K562 (cell line): ENCODE results near the gene OR8A1. TPM values are rescaled to one million over a fixed set of nuclear protein-coding genes. Genes with fewer than 3 reads are reported as not detected.
A peak's percentile ranks its signal among the peaks of the same experiment; 100 is the strongest.

Source experiments
- GABPA ChIP-seq: fragments of 200-800 bp; sonication (Bioruptor generic); conservative IDR thresholded peaks from 2 replicates; pipeline ENCODE4 v1.6.1; 2016; ENCODE audit warnings: low read depth, missing genetic modification characterization, missing compliant biosample characterization
- GATAD2B ChIP-seq: fragments of 450-650 bp; IDR thresholded peaks from 2 replicates; pipeline ENCODE4 v1.6.1; 2017; ENCODE audit warnings: mild to moderate bottlenecking, borderline replicate concordance
- HES1 ChIP-seq: fragments of 450-650 bp; IDR thresholded peaks from 2 replicates; pipeline ENCODE4 v1.6.1; 2016; ENCODE audit warnings: low read depth, mild to moderate bottlenecking, moderate library complexity
- HEY1 ChIP-seq: fragments of 250-450 bp; sonication (Bioruptor Pico); IDR thresholded peaks from 2 replicates; pipeline ENCODE4 v1.5.0; 2020; ENCODE audit warnings: mild to moderate bottlenecking, moderate library complexity, borderline replicate concordance
- HMGXB4 ChIP-seq: sonication (generic); formaldehyde crosslinking; IDR thresholded peaks from 2 replicates; pipeline ENCODE4 v1.8.1; 2023; ENCODE audit warnings: mild to moderate bottlenecking, missing genetic modification reagents
- KLF10 ChIP-seq: fragments of 250-450 bp; sonication (Bioruptor Pico); IDR thresholded peaks from 2 replicates; pipeline ENCODE4 v1.6.1; 2021; ENCODE audit warnings: matching md5 sums
- MBD1 ChIP-seq: fragments of 250-450 bp; sonication (Bioruptor Pico); IDR thresholded peaks from 2 replicates; pipeline ENCODE4 v1.8.0; 2022; ENCODE audit warnings: inconsistent platforms
- MYNN ChIP-seq, 2 experiments: sonication (generic); formaldehyde crosslinking in 1 of 2; IDR thresholded peaks; 2 replicates each; pipeline versions ENCODE4 v1.5.0 to v1.6.1; 2016 to 2020; ENCODE audit warnings: antibody characterized with exemption in 1 of 2, missing genetic modification reagents in 1 of 2
- SREBF2 ChIP-seq: sonication (generic); formaldehyde crosslinking; IDR thresholded peaks from 2 replicates; pipeline ENCODE4 v1.4.0; 2020; ENCODE audit warnings: mild to moderate bottlenecking, missing genetic modification reagents
- WHSC1 ChIP-seq: IDR thresholded peaks from one replicate; pipeline ENCODE4 v1.6.1; 2012; ENCODE audit warnings: low read length, control low read depth, inconsistent platforms
- ZC3H4 ChIP-seq: sonication (generic); formaldehyde crosslinking; IDR thresholded peaks from 2 replicates; pipeline ENCODE4 v1.9.0; 2021; ENCODE audit warnings: missing genetic modification reagents, borderline replicate concordance
- ZNF174 ChIP-seq: fragments of 250-450 bp; sonication (Bioruptor Pico); IDR thresholded peaks from 2 replicates; pipeline ENCODE4 v1.4.0; 2020; ENCODE audit warnings: mild to moderate bottlenecking
- ZNF830 ChIP-seq: fragments of 250-450 bp; sonication (Bioruptor Pico); IDR thresholded peaks from 2 replicates; pipeline ENCODE4 v1.5.0; 2021; ENCODE audit warnings: mild to moderate bottlenecking
- polyA plus RNA-seq, 8 experiments: library from polyadenylated mRNA; depleted of rRNA in 4 of 8; stranded (reverse) in 5 of 8; unstranded in 3 of 8; fragments of >200 nt; fragmentation: Nextera tagmentation in 2 of 8; fragmentation: Illumina TruSeq in 1 of 8; extraction: Ambion mirVana in 2 of 8; extraction: Trizol in 1 of 8; gene quantifications; 2 replicates each; pipeline versions ENCODE4 v1.2.1 to v1.2.3, GENCODE V29; 2011 to 2014; ENCODE audit warnings: inconsistent platforms in 1 of 8, missing spikeins in 1 of 8
- total RNA-seq, 7 experiments: library from RNA; depleted of rRNA in 6 of 7; stranded (reverse); fragments of >200 nt in 6 of 7; fragmentation: Illumina TruSeq in 2 of 7; extraction: Trizol in 2 of 7; gene quantifications; 2 replicates each; pipeline versions ENCODE4 v1.2.1 to v1.2.3, GENCODE V29; 2011 to 2021; ENCODE audit warnings: low replicate concordance in 1 of 7
- TF ChIP-seq, protein P1 (sequence below): fragments of 200-600 bp; sonication (generic); IDR thresholded peaks from one replicate; pipeline ENCODE4 v1.6.1; 2012; ENCODE audit warnings: mild to moderate bottlenecking, low read depth, low read length, inconsistent platforms

The OR8A1 gene
- total and polyA plus RNA-seq, 9 of the 15 experiments (the other 6 are each of a cell fraction or from before 2014, with no cell fraction given), result 0.27 to 2.7 (median 1.4) TPM

DNA sequence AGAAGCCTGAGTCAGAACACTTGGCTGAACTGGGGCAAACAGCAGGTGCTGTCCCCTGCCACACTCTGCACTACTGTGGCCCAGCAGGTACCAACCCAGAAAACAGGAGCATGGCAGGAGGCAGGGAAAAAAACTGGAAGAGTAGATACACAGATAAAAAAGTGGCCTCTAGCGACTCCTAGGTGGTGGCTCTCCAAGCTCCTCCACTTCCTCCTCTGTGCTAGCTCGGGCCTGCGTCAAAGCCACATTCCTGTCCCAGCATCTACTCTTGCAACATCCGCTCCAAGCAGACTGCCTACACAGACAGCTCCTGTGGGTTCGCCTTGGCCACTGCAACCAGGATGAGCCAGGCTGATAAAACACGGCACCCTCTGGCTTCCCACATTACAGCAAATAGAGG, 33.3 kb upstream of the OR8A1 start (continued):
- TF ChIP-seq, protein P1, sequence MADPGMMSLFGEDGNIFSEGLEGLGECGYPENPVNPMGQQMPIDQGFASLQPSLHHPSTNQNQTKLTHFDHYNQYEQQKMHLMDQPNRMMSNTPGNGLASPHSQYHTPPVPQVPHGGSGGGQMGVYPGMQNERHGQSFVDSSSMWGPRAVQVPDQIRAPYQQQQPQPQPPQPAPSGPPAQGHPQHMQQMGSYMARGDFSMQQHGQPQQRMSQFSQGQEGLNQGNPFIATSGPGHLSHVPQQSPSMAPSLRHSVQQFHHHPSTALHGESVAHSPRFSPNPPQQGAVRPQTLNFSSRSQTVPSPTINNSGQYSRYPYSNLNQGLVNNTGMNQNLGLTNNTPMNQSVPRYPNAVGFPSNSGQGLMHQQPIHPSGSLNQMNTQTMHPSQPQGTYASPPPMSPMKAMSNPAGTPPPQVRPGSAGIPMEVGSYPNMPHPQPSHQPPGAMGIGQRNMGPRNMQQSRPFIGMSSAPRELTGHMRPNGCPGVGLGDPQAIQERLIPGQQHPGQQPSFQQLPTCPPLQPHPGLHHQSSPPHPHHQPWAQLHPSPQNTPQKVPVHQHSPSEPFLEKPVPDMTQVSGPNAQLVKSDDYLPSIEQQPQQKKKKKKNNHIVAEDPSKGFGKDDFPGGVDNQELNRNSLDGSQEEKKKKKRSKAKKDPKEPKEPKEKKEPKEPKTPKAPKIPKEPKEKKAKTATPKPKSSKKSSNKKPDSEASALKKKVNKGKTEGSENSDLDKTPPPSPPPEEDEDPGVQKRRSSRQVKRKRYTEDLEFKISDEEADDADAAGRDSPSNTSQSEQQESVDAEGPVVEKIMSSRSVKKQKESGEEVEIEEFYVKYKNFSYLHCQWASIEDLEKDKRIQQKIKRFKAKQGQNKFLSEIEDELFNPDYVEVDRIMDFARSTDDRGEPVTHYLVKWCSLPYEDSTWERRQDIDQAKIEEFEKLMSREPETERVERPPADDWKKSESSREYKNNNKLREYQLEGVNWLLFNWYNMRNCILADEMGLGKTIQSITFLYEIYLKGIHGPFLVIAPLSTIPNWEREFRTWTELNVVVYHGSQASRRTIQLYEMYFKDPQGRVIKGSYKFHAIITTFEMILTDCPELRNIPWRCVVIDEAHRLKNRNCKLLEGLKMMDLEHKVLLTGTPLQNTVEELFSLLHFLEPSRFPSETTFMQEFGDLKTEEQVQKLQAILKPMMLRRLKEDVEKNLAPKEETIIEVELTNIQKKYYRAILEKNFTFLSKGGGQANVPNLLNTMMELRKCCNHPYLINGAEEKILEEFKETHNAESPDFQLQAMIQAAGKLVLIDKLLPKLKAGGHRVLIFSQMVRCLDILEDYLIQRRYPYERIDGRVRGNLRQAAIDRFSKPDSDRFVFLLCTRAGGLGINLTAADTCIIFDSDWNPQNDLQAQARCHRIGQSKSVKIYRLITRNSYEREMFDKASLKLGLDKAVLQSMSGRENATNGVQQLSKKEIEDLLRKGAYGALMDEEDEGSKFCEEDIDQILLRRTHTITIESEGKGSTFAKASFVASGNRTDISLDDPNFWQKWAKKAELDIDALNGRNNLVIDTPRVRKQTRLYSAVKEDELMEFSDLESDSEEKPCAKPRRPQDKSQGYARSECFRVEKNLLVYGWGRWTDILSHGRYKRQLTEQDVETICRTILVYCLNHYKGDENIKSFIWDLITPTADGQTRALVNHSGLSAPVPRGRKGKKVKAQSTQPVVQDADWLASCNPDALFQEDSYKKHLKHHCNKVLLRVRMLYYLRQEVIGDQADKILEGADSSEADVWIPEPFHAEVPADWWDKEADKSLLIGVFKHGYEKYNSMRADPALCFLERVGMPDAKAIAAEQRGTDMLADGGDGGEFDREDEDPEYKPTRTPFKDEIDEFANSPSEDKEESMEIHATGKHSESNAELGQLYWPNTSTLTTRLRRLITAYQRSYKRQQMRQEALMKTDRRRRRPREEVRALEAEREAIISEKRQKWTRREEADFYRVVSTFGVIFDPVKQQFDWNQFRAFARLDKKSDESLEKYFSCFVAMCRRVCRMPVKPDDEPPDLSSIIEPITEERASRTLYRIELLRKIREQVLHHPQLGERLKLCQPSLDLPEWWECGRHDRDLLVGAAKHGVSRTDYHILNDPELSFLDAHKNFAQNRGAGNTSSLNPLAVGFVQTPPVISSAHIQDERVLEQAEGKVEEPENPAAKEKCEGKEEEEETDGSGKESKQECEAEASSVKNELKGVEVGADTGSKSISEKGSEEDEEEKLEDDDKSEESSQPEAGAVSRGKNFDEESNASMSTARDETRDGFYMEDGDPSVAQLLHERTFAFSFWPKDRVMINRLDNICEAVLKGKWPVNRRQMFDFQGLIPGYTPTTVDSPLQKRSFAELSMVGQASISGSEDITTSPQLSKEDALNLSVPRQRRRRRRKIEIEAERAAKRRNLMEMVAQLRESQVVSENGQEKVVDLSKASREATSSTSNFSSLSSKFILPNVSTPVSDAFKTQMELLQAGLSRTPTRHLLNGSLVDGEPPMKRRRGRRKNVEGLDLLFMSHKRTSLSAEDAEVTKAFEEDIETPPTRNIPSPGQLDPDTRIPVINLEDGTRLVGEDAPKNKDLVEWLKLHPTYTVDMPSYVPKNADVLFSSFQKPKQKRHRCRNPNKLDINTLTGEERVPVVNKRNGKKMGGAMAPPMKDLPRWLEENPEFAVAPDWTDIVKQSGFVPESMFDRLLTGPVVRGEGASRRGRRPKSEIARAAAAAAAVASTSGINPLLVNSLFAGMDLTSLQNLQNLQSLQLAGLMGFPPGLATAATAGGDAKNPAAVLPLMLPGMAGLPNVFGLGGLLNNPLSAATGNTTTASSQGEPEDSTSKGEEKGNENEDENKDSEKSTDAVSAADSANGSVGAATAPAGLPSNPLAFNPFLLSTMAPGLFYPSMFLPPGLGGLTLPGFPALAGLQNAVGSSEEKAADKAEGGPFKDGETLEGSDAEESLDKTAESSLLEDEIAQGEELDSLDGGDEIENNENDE, result no peak
- TF ChIP-seq SREBF2 (CRISPR knock-in tag), result no peak
- no peak for TF ChIP-seq ZNF830
- TF ChIP-seq KLF10 (CRISPR knock-in tag), result no peak
- no peak for TF ChIP-seq ZC3H4 (CRISPR knock-in tag)
- no peak for TF ChIP-seq HES1
- TF ChIP-seq MBD1 (CRISPR knock-in tag), result no peak
- TF ChIP-seq WHSC1, result no peak
- TF ChIP-seq GATAD2B, result no peak
- TF ChIP-seq GABPA (tag), result peak; percentile 55
- no peak for TF ChIP-seq ZNF174
- no peak for TF ChIP-seq HEY1
- no peak for TF ChIP-seq HMGXB4
- no peak for TF ChIP-seq MYNN (IDR thresholded peaks at IDR 0.05)
- no peak for TF ChIP-seq MYNN (CRISPR knock-in tag; IDR thresholded peaks at IDR 0.05)
